ENCODE measurements around the gene CPPED1.
"Not testable (repeated sequence)": the region's sequence is repeated elsewhere in the genome, so short reads cannot be mapped to it uniquely, and the experiment has no call there.

CPPED1 gene

DNA sequence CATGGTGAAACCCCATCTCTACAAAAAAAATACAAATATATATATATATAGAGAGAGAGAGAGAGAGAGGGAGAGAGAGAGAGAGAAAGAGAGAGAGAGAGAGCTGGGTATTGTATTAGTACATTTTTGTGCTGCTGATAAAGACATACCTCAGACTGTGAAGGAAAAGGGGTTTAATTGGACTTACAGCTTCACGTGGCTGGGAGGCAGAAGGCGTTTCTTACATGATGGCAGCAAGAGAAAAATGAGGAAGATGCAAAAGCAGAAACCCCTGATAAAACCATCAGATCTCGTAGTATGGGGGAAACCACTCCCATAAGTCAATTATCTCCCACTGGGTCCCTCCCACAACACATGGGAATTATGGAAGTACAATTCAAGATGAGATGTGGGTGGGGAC lies 37.5 kb downstream of the CPPED1 start:
- FAIRE-seq: not testable (repeated sequence)

DNA sequence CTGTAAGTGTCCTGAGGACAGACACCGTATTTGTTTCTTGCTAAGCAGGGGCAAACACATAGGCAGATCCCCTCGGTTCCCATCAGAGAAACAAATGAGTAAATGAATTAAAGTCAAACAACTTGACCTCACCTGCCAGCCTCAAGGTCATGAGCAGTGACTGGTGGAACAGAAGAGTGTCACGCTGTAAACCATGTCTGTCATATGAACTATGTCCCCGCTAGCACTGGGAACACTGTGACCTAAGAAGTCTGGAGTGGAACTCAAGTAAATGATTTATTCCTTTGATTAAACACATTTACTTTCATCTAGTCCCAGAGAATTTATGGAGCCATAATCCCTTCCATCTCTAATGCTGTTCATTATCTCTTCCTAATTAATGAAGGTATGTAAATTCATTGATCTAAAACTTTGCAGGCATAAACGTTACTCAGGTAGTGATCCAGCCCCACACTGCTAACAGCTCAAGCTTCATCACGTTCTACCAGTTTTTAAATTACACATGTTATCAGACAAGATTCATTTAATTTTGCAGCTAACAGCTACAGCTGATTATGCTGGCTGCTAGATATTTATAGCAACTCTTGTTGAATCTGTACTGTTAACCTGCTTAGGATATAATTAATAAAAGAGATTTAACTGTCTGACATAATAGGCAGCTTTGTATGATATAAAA lies 38.7 kb downstream of the CPPED1 start:
- FAIRE-seq: no peak

DNA sequence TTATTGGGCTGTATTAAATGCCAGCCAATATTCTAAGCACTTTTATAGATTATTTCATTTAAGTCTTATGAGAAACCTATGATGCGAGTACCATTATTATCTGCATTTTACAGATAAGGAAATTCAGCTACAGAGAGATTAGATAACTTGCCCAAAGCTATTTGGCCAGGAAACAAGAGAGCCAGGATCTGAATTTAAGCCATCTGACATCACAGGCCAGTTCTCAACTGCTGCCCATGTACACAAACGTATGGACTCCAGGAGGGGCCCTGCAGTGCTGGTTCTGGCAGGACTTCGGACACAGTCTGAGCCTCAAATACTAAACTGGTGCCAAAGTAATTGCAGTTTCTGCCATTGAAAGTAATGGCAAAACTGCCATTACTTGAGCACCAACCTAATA lies 40.2 kb downstream of the CPPED1 start:
- FAIRE-seq: no peak

DNA sequence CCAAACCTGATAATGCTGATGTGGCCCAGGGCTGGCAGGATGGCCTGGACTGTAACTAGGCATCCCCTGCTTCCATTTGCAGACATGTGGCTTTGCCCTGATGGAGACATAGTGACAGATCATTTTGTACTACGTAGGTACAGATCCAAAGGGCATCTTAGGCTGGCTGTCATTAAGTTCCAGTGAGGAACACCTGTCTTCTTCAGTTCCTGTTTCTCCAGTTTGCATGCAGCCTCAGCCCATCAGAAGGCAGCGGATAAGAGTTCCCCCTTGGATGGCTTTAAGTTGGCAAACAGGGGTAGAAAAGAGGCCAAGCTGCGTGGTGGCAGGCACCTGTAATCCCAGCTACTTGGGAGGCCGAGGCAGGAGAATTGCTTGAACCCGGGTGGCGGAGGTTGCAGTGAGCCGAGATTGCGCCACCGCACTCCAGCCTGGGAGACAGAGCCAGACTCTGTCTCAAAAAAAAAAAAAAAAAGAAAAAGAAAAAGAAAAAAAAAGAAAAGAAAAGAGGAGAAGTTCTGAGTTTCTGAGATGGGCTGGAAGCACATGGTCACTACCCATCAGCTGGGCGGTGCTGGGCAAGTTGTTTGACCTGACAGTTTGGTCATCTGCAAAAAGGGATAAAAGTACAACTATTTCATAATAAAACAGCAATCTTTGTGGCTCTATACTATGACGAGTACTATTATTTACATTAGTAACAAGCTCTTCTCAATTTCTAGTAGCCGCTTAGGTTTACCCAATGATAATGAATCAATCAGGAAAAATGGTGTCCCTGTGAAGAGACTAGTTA lies 42.7 kb downstream of the CPPED1 start:
- FAIRE-seq: no peak

DNA sequence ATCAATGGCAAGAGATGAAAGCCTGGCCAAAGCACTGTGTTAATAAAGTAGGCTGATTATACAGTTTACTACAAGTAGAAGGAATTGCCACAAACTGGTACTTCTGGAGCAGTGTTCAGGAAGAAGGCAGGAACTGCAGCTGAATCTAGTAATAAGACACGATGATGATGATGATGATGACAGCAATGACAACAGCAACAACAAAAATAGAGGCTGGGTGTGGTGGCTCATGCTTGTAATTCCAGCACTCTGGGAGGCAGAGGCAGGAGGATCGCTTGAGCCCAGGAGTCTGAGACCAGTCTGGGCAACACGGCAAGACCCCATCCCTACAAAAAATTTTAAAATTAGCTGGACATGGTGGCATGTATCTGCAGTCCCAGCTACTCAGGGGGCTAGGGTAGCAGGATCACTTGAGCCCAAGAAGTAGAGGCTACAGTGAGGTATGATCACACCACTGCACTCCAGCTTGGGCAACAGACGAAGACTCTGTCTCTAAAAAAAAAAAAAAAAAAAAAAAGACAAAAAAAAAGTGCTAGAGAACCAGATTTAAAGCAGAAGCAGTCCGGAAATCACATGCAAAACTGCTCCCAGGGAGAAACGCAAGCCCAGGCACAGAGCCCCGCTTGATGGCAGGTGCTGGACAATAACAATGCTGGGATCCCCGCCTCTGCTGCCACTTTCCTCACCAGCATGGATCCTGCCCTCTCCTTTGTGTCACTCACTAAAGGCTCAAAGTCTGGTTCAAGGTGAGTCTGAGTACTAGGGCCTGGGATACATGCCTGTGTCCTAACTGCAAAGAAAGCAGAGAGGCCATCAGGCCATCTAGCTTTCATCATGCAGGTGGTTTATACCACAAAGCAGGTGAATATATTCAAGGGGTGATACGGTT lies 44.8 kb downstream of the CPPED1 start:
- no peak for FAIRE-seq

DNA sequence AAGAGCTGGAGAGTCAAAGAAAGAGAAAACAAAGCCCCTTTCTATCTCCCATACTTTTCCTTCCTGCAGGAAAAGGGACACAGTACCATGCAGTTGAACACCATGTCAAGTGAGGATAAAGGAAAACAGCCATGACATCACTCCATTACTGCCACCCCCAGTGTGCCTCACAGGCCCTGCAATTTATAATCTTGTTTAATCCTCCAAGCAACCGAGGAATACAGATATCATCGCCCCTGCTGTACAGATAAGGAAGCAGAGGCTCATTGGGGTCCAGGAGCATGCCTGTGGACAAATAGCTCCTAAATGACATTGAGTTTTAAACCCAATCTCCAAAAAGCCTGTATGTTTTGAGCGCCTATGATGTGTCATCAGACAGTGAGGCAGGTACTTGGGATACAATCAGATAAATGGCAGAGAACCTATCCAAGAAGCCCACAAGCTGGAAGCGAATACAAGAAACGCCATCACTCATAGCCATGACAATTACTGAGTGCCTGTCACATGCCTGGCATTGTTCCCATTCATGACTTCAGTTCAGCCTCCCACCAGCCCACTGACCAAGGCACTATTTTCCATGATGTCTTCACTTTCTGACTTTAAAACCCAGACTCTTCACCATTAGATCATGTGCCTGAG lies 45.5 kb downstream of the CPPED1 start:
- no peak for FAIRE-seq

DNA sequence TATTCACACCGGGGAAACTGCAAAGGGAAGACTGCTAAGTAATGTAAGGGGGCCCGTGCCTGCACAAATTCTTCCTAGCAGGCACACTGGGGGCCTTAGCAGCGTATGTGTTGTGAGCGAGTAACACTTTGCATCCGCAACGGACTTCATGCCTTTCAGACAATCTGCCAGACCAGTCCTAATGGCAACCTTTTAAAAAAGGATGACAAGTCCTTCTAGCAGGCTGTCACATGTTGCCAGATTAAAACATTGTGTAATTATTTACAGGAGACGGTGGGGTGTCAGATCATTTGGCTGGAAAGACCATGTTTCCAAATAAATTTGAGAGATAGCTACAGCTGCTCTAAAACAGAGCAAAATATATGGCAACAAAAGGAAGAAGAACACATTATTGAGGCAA lies 46.1 kb downstream of the CPPED1 start:
- FAIRE-seq: no peak

DNA sequence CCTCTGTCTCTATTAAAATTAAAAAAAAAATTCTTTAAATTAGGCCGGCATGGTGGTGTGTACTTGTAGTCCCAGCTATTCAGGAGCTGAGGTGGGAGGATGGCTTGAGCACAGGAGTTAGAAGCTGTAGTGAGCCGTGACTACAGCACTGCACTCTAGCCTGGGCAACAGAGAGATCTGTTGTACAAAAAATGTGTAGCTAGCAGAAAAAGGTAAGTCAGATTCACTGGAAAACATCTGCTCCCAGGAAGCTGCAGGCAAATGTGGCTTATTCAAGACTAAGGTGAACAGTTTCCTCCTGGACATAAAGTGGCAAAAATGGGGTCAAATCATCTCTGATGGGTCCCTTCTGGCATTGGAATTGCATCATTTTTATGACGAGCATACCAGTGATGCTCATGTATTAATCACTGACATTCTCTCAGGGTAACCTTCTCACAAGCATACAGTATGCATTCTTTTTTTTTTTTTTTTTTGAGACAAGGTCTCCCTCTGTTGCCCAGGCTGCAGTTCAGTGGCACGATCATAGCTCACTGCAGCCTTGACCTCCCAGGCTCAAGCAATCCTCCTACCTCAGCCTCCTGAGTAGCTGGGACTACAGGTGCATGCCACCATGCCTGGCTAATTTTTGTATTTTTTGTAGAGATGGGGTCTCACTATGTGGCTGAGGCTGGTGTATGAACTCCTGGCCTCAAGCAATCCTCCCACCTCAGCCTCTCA lies 48.7 kb downstream of the CPPED1 start:
- no peak for FAIRE-seq

DNA sequence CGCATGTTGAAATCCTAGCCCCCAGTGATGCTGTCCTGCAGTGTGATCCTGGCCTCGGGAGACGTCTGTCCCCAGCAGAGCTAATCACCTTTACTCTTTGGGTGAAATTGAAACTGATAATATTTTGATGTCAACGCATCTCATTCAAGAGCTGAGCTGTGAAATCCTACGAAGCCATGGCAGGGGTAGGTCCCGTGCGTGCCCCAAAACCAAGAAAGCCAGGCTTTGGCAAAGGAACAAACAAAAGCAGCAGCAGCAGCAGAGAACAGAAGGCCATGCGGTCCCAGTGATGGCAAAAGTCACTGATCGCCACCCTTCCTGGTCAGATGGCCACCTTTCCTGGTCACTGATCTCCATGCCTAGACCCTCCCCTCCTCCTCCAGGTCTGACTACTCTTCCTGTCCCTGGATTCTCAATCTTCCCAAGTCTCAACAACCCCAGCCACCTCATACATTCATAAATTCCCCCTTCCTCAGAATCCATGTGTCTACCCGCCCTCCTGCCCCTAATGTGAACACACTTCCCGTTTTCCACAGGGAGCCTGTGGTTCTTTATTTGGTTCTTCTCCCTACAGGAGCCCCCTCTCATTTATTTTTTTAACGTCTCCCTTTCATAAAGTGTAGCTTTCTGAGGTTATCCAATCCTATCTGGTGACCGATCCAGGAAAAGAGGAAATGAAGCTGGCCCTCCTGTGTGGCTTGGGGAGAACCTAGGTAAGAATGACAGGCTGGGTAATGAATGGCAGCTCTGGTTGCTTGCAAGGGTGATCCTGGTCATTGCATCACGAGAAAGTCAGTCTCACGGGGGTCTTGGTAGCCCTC lies 50.3 kb downstream of the CPPED1 start:
- no peak for FAIRE-seq

DNA sequence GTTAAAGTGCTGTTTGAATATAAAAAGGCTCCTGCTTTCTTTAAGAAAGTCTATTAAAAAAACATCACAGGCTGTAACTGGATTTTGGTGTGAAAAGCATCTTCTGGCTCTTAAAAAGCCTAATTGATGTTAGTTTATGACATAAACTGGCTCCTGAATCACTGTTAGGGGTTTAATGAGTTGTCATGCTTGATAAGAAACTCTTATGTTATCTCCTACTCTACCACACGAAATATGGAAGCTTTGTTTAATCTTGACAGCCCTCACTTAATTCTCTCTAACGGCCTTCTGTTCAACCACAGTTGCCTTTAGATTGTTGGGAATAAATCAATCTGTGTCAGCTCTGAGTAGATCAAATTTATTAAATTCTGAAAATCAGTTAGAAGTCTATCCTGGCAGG lies 51.5 kb downstream of the CPPED1 start:
- no peak for FAIRE-seq

DNA sequence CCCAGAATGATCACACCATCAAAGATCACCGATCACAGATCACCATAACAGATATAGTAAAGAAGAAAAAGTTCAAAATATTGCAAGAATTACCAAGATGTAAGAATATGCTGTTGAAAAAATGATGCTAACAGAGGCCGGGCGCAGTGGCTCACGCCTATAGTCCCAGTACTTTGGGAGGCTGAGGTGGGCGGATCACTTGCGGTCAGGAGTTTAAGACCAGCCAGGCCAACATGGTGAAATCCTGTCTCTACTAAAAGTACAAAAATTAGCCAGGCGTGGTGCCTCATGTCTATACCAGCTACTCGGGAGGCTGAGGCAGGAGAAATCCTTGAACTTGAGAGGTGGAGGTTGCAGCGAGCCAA lies 53.2 kb downstream of the CPPED1 start:
- no peak for FAIRE-seq

DNA sequence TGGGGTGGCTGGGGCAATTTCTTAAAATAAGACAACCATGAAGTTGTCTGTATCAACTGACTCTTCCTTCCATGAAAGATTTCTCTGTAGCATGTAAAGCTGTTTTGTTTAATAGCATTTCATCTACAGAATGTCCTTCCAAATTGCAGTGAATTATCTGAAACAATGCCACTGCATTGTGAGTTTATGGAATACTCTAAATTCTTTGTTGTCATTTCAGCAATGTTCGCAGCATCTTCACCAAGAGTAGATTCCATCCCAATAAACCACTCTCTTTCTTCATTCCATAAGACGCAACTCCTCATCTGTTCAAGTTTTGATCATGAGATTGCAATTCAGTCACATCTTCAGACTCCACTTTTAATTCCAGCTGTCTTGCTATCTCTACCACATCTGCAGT lies 54.6 kb downstream of the CPPED1 start:
- no peak for FAIRE-seq

DNA sequence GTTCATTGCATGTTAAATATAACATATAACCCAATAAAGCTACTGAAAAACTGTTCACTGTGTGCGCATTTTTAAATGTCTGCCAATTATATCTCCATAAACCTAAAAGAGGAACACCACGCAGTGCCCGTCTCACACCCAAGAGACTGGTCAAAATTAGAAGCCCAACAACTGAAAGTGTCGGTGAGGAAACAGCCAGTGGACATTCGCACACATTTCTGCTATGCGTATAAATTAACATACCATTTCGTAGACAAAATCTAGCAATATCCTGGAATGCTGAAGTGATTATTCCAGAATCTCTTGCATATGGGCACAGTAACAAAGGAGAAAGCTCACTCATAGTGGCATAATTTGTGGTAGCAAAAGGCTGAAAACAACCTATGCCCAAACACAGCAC lies 55.9 kb downstream of the CPPED1 start:
- no peak for FAIRE-seq

DNA sequence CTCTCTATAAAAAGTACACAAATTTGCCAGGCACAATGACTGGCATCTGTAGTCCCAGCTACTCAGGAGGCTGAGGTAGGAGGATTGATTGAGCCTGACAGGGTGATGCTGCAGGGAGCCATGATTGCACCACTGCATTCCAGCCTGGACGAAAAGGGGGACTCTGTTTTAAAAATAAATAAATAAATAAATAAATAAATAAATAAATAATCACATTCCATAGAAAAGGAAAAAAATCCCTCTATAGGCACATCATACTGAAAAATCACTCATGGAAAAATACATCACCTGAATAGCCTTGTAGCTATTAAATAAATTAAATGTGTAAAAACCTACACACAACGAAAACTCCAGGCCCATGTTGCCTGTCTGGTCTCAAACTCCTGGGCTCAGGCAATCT lies 56.4 kb downstream of the CPPED1 start:
- no peak for FAIRE-seq

DNA sequence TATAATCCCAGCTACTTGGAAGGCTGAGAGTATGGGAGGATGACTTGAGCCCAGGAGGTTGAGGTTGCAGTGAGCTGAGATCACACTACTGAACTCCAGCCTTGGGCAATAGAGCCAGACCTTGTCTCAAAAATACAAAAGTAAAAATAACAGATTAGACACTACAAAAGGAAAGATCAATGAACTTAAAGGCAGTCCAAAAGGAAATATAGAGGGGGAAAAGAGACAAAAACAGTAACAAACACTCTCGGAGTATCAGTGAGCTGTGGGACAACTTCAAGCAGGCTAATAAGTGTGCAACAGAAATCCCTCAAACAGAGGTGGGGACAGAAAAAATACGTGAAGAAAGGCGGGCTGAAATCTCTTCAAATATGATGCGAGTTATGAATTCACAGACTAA lies 58.8 kb downstream of the CPPED1 start:
- no peak for FAIRE-seq

DNA sequence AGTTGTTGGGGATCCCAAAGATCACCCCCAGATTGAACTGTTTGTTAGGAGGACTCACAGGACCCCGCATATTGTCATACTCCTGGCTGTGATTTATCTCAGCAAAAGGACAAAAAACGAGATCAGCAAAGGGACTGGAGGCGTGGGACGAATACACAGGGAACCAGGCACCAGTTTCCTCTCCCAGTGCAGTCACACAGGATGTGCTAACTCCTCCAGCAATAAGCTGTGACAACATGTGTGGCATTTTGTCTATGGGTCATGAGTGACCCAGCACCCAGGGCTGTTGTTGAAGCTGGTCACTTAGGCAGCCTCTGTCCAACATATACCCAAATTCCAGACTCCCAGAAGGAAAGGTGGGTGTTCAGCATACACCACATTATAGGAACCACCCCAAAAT lies 60.9 kb downstream of the CPPED1 start:
- no peak for FAIRE-seq

DNA sequence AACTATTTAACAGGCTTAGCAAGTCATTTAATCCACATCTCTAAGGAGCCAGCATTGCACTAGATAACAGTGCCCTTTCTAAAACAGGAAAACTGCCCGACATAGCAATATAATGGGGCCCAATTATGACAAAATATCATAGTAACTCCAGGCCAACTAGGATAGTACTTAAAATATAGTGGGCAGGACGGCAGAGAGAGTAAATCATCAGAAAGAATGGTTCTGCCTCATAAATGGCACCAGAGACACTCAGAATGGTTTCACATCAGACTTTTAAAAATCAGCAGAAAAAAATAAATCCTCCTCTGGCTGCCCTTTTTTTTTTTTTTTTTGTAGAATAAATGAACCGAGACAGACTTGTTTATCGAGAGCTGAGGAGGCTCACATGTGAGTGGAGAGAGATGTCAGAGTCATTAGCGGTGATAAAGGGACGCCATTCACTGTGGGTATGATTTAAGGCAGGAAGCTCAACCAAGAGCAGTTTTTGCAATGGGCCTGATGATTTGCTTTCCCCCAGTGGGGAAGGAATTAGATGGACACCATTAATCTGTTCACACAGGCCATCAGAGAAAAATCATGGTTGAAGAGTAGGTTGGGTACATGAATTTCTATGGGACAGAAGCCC lies 62.6 kb downstream of the CPPED1 start:
- no peak for FAIRE-seq

DNA sequence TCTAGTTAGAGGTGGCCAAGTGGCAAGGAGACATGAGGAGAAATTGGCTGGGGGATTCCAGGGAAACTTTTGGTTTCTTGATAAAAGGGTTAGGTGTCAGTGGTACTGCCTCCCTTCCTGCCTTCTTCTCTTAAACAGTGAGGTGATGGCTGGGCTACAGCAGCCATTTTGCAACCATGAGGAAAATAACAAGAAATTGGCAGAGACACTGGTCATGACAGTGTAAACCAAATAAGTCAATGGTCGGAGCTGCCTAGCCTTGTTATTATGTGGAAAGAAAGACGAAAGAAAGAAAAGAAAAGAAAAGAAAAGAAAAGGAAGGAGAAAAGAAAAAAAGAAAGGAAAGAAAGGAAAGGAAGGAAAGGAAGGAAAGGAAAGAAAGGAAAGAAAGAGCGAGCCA lies 63.9 kb downstream of the CPPED1 start:
- FAIRE-seq: no peak

DNA sequence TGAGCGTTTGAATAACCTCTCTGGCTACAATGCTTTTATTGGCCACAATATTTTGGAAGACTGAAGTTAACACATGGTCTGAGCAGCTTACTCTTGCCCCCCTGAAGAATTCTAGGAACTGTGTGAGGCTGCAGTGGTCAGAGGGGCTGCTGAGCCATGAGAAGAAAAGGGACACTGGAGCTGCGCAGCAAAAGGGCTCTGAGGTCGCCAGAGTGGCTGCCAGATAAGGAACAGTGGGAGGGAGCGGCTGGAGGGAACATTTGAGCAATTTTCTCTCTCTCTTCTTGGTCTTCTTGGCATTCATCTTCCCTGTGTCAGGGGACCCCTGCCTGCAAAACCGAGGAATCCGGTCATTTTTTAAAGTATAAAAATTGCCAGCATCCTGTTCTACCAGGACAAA lies 66.1 kb downstream of the CPPED1 start:
- FAIRE-seq: no peak

DNA sequence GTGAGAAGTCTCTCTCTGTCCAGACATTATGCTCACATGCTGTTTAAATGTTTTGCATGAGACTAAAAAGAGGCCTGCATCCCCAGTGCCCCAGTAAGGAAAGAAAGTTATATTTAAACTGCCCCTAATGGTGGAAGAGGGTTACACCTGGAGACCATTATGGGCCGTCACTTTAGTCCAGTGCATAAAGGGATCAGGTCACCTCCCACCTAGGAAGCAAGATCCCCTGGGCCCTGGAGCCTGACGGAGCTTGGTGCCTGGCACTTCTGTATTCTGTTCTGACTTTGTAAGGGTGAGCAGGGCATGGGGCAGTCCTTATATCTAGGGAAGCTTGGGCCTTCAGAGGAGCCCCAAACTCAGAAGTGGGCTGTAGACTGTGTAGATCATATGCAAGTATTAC lies 67.9 kb downstream of the CPPED1 start:
- no peak for FAIRE-seq

DNA sequence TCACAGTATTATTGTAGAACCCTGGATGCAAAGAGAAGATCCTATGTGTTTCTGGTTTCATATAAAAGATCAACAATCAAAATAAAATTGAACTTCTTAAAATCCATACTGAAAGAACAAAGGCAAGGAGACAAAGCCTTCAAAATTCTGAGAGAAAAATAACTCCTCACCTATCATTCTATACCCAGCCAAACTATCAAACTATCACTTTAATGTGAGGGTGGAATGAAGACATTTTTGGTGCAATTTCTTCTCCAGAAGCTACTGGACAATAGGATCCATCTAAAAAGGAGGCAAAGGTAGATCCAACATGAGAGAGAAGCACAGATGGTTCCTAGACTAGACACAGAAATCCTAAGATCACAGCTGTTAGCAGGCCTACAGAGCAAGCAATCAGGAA lies 71.1 kb downstream of the CPPED1 start:
- no peak for FAIRE-seq
